Subcutaneous abdominal adipose tissue (tissue), 5 donors: ENCODE measurements around the gene GNG2.

ENCODE experiments used
- H3K27ac ChIP-seq: one replicate; pipeline ENCODE4 v1.7.0; 2013; ENCODE audit warnings: low read depth, mild to moderate bottlenecking, inconsistent platforms, low read length, moderate library complexity
- H3K27me3 ChIP-seq, 5 donors: one replicate each; pipeline ENCODE4 v1.7.0; 2013; ENCODE audit warnings: low read length in 5 of 5, inconsistent platforms in 1 of 5; ENCODE audit not compliant: control insufficient read depth in 5 of 5, insufficient read depth in 4 of 5
- H3K36me3 ChIP-seq, 5 donors: one replicate each; pipeline ENCODE4 v1.7.0; 2013; ENCODE audit warnings: low read length in 5 of 5; ENCODE audit not compliant: control insufficient read depth in 5 of 5, insufficient read depth in 5 of 5
- H3K4me1 ChIP-seq, 5 donors: one replicate each; pipeline ENCODE4 v1.7.0; 2013; ENCODE audit warnings: low read length in 5 of 5, mild to moderate bottlenecking in 3 of 5, moderate library complexity in 1 of 5; ENCODE audit not compliant: control insufficient read depth in 5 of 5, insufficient read depth in 5 of 5
- H3K4me3 ChIP-seq, 5 donors: one replicate each; pipeline ENCODE4 v1.7.0; 2013; ENCODE audit warnings: low read length in 5 of 5, low read depth in 1 of 5
- H3K9ac ChIP-seq, 5 donors: one replicate each; pipeline ENCODE4 v1.7.0; 2013; ENCODE audit warnings: low read length in 5 of 5, mild to moderate bottlenecking in 4 of 5, moderate library complexity in 3 of 5
- H3K9me3 ChIP-seq, 5 donors: one replicate each; pipeline ENCODE4 v1.7.0; 2013; ENCODE audit warnings: low read length in 5 of 5; ENCODE audit not compliant: control insufficient read depth in 5 of 5
- donor health status: healthy.
- donor health status: healthy.
- donor health status: healthy.
- donor health status: healthy.
- donor health status: healthy.

The GNG2 gene

GRCh38 chr14:52007211-52007610, 146.8 kb downstream of the GNG2 start:
- no peak overlapping the region for H3K9ac ChIP-seq
- peaks cover 68 to 95% (median 82%) of the 10 kb centered on the region in 5 donors for H3K36me3 ChIP-seq
- H3K27me3 ChIP-seq = no peaks in the 10 kb centered on the region
- no peak overlapping the region for H3K4me3 ChIP-seq
- H3K27ac ChIP-seq = no peak overlapping the region
- no peaks in the 10 kb centered on the region for H3K9me3 ChIP-seq
- H3K4me1 ChIP-seq = peaks cover 3 to 27% (median 20%) of the 10 kb centered on the region in 5 donors

DNA sequence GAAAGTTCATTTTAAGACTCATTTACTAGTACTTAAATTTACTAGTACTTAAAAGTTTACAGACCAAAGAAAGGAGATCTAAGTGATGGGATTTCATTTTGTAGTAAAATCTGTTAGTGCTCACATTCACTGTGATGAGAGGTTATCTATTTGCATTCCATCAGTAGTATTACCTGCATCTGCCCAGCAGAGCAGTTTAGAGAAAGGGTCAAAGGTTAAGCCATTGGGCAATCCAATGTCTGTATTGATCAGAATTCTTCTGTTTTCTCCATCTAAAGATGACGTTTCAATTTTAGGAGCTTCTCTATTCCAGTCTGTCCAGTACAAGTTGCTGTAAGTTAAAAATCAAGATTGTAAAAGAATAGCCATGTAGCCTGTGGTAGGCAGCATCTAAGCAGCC, 147.2 kb downstream of the GNG2 start:
- H3K4me1 ChIP-seq = peaks cover 3 to 27% (median 22%) of the 10 kb centered on the region in 5 donors
- no peaks in the 10 kb centered on the region for H3K9me3 ChIP-seq
- H3K27me3 ChIP-seq = no peaks in the 10 kb centered on the region
- H3K36me3 ChIP-seq = peaks cover 65 to 90% (median 78%) of the 10 kb centered on the region in 5 donors
- no peak overlapping the region for H3K27ac ChIP-seq
- H3K4me3 ChIP-seq = no peak overlapping the region
- no peak overlapping the region for H3K9ac ChIP-seq

- no peaks in the 10 kb centered on the region for H3K9me3 ChIP-seq
- no peak overlapping the region for H3K9ac ChIP-seq
- no peak overlapping the region for H3K27ac ChIP-seq
- H3K4me3 ChIP-seq = no peak overlapping the region
- peaks cover 4 to 27% (median 23%) of the 10 kb centered on the region in 5 donors for H3K4me1 ChIP-seq
- no peaks in the 10 kb centered on the region for H3K27me3 ChIP-seq
- peaks cover 62 to 85% (median 76%) of the 10 kb centered on the region in 5 donors for H3K36me3 ChIP-seq
Observed at GRCh38 chr14:52008136-52008535, 147.7 kb downstream of the GNG2 start.

GRCh38 chr14:52010173-52010693, 149.8 kb downstream of the GNG2 start:
- Histone ChIP-seq H3K9ac (no peak overlapping the region), H3K36me3 (peaks cover 41 to 79% (median 66%) of the 10 kb centered on the region in 5 donors), H3K4me3 (no peak overlapping the region), H3K27me3 (no peaks in the 10 kb centered on the region), H3K4me1 (peaks cover 12 to 41% (median 39%) of the 10 kb centered on the region in 5 donors), H3K27ac (no peak overlapping the region), H3K9me3 (no peaks in the 10 kb centered on the region)

GRCh38 chr14:52011523-52011922, 151.1 kb downstream of the GNG2 start:
- Histone ChIP-seq H3K4me3 (peak overlapping the region in 1 of 5 donors; percentile 10), H3K27me3 (no peaks in the 10 kb centered on the region), H3K4me1 (peaks cover 12 to 53% (median 52%) of the 10 kb centered on the region in 5 donors), H3K36me3 (peaks cover 29 to 69% (median 53%) of the 10 kb centered on the region in 5 donors), H3K9me3 (no peaks in the 10 kb centered on the region), H3K9ac (no peak overlapping the region), H3K27ac (peak overlapping the region; percentile 69)

DNA sequence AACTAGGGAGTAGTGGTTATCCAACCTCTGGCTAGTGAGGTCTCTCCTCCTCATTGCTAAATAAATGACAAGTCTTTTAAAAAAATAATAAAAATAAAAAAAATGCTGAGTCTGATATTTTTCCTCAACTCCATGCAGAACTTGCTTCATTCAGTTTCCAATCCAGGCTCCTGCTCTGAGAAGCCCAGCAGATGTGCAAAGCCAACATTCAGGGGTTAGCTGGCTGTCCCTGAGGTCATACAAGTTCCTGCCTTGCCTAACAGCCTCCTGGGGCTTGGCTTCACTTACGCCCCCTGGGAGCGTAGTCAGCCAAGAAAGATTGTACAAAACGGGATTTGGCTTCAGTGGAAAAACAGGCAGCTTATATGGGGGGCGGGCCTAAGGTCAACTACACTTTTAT, 152.2 kb downstream of the GNG2 start:
- Histone ChIP-seq H3K9ac (no peak overlapping the region), H3K27ac (peak overlapping the region; percentile 69), H3K36me3 (peaks cover 19 to 58% (median 44%) of the 10 kb centered on the region in 5 donors), H3K4me1 (peaks cover 17 to 63% (median 62%) of the 10 kb centered on the region in 5 donors), H3K27me3 (no peaks in the 10 kb centered on the region), H3K9me3 (no peaks in the 10 kb centered on the region), H3K4me3 (no peak overlapping the region)

- peaks cover 17 to 76% (median 62%) of the 10 kb centered on the region in 5 donors for H3K4me1 ChIP-seq
- peak overlapping the region; percentile 54 for H3K27ac ChIP-seq
- no peak overlapping the region for H3K9ac ChIP-seq
- H3K4me3 ChIP-seq = no peak overlapping the region
- peaks cover 7 to 50% (median 39%) of the 10 kb centered on the region in 5 donors for H3K36me3 ChIP-seq
- no peaks in the 10 kb centered on the region for H3K27me3 ChIP-seq
- no peaks in the 10 kb centered on the region for H3K9me3 ChIP-seq
Observed at GRCh38 chr14:52013984-52014600, 153.7 kb downstream of the GNG2 start.

GRCh38 chr14:52014601-52015267, 154.3 kb downstream of the GNG2 start:
- Histone ChIP-seq H3K4me1 (peaks cover 17 to 83% (median 62%) of the 10 kb centered on the region in 5 donors), H3K4me3 (no peak overlapping the region), H3K36me3 (peaks cover 4 to 49% (median 34%) of the 10 kb centered on the region in 5 donors), H3K27me3 (no peaks in the 10 kb centered on the region), H3K9ac (no peak overlapping the region), H3K9me3 (no peaks in the 10 kb centered on the region), H3K27ac (peak overlapping the region; percentile 54)

DNA sequence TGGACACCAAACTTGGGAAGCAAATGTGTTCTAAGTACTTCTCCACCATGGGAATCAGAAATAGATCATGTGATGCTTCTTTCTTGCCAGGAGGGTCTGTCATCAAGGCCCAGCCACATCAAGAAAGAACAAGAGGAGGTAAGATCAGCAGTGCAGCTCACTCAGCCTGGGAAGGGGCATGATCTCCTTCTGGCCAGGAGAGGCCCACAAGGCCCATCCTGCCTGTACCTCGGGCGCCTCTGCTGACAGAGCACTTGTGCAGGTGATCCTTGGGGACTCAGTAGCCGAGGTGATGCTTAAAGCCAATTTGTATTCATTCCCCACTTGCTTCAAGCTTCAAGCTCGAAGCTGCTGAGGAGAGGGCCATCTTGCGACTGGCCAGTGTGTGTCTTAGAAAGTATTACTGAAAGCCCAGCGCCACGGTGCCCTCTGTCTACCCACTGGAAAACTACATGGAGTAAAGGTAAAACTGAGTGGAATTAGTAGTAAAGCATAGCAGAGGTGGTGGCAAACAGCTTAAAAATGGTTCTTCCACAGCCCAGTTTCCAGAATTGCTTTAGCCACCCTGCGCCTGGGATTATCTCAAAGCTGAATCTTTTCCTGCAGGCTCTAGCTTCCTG, 155.1 kb downstream of the GNG2 start:
- no peak overlapping the region for H3K27ac ChIP-seq
- H3K27me3 ChIP-seq = no peaks in the 10 kb centered on the region
- no peaks in the 10 kb centered on the region for H3K9me3 ChIP-seq
- peak overlapping the region in 1 of 5 donors; percentile 12 for H3K4me3 ChIP-seq
- peaks cover 0 to 46% (median 34%) of the 10 kb centered on the region in 5 donors for H3K36me3 ChIP-seq
- H3K9ac ChIP-seq = no peak overlapping the region
- peaks cover 17 to 88% (median 64%) of the 10 kb centered on the region in 5 donors for H3K4me1 ChIP-seq

GRCh38 chr14:52018252-52018651, 157.8 kb downstream of the GNG2 start:
- Histone ChIP-seq H3K9me3 (no peaks in the 10 kb centered on the region), H3K4me3 (no peak overlapping the region), H3K27me3 (no peaks in the 10 kb centered on the region), H3K27ac (no peak overlapping the region), H3K36me3 (peaks cover 0 to 34% (median 22%) of the 10 kb centered on the region in 5 donors), H3K4me1 (peaks cover 19 to 94% (median 53%) of the 10 kb centered on the region in 5 donors), H3K9ac (no peak overlapping the region)
